HG02610 (cell line): ENCODE data around the gene SHISA5.
A peak's percentile ranks its signal among the peaks of the same experiment; 100 is the strongest.
"Not testable (repeated sequence)": the region's sequence is repeated elsewhere in the genome, so short reads cannot be mapped to it uniquely, and the experiment has no call there.

Experiments used
- ATAC-seq: cut with Tn5 transposase; IDR thresholded peaks from one replicate; pipeline ENCODE4 v1.9.1; 2021; ENCODE audit warnings: mild to moderate bottlenecking, moderate library complexity; ENCODE audit not compliant: unreplicated experiment

The SHISA5 gene

GRCh38 chr3:48521635-48522034, 17.7 kb upstream of the SHISA5 start:
- ATAC-seq = no peak

- ATAC-seq = no peak
These were observed 15.3 kb upstream of the SHISA5 start for GRCh38 chr3:48519277-48519643.

DNA sequence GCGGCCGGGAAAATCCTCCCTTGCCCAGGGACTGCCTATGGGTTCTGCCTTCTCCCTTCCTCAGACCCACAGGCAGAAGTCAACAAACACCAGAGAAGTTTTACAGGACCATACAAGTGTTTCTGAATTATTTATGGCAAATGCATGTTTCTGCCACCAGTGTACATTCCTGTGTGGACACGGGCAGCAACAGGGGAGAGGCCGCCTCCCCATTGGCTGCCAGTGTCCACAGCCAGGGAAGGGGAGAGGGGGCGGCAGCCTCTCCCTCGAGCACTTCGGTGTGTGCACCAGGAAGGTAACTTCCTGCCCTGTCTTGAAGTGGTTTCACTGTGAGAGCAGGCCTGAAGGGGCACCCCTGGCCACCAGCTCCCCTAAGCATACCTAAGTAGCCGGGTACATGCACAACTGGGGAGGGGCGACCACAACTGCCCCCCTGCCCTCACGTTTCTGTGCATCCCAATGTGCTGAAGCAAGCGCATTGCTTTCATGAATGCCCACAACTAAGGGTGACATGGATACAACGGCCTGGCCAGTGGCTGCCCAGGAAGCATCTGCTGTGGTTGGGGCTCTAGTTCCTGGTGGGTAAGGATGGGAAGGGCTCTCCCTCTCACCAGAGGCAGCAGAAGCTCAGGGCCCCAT, 14.8 kb upstream of the SHISA5 start:
- no peak for ATAC-seq

- no peak for ATAC-seq
These were observed 14.1 kb upstream of the SHISA5 start for GRCh38 chr3:48518069-48518468.

GRCh38 chr3:48516571-48516970, 12.6 kb upstream of the SHISA5 start:
- ATAC-seq = no peak

DNA sequence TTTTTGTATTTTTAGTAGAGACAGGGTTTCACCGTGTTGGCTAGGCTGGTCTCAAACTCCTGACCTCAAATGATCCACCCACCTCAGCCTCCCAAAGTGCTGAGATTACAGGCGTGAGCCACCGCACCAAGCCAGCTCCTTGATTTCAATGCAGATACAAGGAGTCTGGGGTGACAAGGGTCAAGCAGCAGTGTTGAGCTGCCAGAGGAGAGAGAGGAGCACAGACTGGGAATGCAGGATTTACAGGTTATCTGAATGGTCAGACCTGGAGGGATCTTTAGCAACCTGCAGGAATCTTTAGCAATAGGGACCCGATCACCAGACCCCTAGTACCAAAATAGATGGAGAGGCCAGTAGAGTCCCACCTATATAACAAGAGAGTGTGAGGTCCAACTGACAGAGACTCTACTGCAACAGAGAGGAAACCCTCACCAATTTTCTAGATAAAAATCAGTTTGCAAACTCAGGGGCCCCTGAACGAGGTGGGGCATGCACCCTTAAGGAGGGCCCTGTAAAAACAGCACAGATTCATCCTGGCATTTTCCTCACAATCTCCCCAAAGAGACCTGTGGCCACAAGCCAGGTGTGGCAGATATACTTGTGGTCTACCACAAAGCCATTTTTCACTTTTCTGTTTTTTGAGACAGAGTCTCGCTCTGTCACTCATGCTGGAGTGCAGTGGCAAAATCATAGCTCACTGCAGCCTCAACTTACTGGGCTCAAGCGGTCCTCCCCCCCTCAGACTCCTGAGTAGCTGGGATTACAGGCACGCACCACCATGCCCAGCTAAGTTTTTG, 10.7 kb upstream of the SHISA5 start:
- ATAC-seq = no peak

DNA sequence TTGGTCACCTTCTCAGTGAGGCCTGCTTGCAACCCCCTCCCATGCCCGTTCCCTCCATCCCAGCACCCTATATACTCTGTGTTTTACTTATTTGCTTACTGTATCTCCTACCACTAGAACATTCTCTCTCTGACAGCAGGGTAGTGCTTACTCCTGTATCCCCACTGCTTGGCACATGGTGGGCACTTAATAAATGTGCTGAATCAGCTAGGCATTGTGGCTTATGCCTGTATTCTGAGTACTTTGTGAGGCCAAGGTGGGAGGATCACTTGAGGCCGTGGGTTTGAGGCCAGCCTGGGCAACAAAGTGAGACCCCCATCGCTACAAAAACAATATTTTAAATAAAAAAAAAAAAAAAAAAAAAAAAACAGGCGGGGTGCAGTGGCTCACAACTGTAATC, 7.6 kb upstream of the SHISA5 start:
- ATAC-seq = no peak

- peak; percentile 67 for ATAC-seq
These were observed 3.5 kb upstream of the SHISA5 start for GRCh38 chr3:48507256-48508061.

DNA sequence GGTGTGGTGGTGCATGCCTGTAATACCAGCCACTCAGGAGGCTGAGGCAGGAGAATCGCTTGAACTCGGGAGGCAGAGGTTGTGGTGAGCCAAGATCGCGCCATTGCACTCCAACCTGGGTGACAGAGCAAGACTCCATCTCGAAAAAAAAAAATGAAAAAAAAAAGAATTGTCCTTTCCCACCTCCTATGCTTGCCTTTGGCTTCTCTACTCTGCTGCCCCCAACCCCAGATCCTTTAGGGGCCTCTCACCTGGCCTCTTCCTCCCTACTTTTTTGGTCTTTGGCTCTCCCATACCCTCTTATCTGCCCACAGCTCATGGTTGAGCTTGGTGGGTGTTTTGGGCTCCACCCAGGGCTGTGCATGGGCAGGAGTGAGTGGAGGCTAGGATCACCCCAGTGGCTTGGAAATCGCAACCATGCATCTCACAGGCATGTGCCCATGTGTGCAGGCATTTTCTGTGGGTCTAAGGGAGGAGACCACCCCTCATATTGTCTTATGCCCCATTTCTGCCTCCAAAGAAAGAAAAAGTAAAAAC, 2.1 kb upstream of the SHISA5 start:
- ATAC-seq = no peak

- no peak for ATAC-seq
These were observed 1.2 kb upstream of the SHISA5 start for GRCh38 chr3:48505146-48505545.

DNA sequence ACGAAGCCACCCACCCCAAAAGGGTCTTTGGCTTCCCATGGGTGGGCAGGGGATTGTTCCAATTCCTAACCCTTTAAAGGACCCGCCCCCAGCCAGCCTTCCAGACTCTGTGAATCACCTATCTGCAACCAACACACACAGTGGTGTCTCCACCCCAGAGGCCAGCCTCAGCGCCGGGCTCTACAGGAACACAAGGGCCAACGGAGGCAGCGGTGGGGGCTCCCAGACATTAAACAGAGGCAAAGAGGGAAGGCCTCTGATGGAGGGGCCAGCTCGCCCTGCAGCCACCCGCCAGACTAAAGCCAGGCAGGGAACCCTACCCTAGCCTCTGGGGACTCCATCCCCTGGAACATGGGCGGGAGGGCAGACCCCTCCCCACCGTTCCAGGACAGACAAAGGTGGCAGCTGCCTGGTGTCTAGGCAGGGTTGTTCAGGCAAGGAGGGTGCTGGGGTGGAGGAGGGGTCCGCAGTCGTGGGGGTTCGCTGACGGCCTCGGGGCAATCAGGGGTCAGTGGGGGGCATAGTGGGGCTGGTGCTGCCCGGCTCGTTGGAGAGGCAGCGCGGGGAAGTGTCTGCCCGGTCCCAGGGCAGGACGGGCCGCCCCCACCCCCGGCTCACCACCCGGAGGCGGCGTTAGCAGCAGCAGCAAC, 448 bp downstream of the SHISA5 start:
- no peak for ATAC-seq

- ATAC-seq = no peak
These were observed 1.2 kb downstream of the SHISA5 start for GRCh38 chr3:48502728-48503168.

DNA sequence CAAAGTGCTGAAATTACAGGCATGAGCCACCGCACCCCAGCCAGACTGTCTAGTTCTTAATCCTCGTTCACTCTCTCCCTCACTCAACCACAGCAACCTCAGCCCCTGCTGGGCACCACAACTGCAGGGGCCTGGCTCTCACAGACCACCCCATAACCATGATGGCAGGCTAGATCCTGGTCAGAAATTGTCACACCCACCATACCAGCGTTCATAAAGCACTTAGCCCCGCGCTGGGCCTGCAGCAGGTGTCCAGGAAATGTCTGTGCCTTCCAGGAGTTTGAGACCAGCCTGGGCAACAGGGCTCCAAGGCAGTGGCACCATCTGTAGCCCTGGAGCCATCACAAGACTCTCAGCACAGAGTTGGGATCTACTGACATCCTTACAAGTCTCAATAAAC, 1.9 kb downstream of the SHISA5 start:
- no peak for ATAC-seq

- ATAC-seq = no peak
These were observed 2.8 kb downstream of the SHISA5 start for GRCh38 chr3:48501196-48501595.

DNA sequence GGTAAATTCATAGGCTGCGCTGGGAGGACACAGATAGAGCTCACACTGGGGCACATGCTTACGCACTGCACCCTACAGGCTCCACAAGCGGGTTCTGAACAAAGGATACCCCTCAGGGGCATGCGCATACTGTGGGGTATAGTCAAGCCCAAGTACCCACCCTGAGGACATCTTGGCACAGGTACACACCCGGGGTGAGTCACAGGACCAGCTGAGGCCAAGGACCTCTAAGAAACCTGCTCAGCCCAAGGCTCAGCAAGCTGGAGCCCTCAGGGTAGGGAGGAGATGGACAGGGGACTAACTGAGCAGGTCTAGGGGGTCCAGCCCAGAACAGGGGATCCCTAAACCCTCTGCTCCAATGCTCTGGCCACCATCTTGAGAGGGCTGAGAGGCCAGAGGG, 3.3 kb downstream of the SHISA5 start:
- ATAC-seq = no peak

- ATAC-seq = no peak
These were observed 10.8 kb downstream of the SHISA5 start for GRCh38 chr3:48493203-48493501.

DNA sequence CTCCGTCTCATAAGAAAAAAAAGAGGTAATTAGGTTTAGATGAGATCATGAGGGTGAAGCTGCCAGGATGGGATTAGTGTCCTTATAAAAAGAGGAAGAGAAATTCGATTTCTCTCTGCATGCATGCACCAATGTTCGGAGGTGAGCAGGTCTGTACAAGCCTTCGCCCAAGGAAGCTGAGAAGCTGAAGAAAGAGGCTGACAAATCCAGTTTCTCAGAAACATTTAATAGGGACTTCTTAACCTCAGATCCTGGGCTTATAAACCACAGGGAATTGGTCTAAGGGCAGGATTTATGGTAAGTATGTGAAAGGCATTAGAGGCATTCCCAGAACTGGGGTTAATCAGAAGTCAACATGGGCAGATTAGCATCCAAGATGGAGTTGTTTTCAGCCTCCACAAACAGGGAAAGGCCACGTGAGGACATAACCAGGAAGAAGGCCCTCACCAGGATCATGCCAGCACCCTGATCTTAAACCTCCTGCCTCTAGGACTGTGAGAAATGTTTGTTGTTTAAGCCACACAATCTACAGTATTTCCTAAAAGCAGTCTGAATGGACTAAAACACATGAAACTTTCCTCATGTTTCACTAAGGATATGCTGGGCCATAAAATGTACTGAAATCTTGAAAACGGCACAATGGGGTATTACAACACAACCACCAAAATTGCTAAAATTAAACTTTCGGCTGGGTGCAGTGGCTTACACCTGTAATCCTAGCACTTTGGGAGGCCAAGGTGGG, 11.3 kb downstream of the SHISA5 start:
- ATAC-seq = no peak

GRCh38 chr3:48486952-48487351, 17.0 kb downstream of the SHISA5 start:
- ATAC-seq = no peak

DNA sequence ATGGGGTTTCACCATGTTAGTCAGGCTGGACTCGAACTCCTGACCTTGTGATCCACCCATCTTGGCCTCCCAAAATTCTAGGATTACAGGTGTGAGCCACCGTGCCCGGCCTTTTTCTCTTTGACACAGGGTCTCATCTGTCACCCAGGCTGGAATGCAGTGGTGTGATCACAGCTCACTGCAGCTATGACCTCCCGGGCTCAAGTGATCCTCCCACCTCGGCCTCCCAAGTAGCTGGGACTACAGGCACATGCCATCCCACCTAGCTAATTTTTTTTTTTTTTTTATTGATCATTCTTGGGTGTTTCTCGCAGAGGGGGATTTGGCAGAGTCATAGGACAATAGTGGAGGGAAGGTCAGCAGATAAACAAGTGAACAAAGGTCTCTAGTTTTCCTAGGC, 21.2 kb downstream of the SHISA5 start:
- ATAC-seq = not testable (repeated sequence)

- ATAC-seq = not testable (repeated sequence)
These were observed 23.1 kb downstream of the SHISA5 start for GRCh38 chr3:48480891-48481290.
